Stimulated activated CD4-positive, alpha-beta T cell treated with anti-CD3 and anti-CD28 coated beads, TNF-alpha, amount 100 ng/mL, for 48 hours (primary cell): ENCODE results near the gene AKR1C4.
A peak's percentile ranks its signal among the peaks of the same experiment; 100 is the strongest.
"Not testable (repeated sequence)": the region's sequence is repeated elsewhere in the genome, so short reads cannot be mapped to it uniquely, and the experiment has no call there.

Experiments used
- DNase-seq, 3 donors: peaks; one replicate each; pipeline ENCODE4 v3.0.0-alpha.2; 2020; ENCODE audit warnings: low read depth in 3 of 3

The AKR1C4 gene

GRCh38 chr10:5196702-5197113 is at the start of gene AKR1C4:
Gene AKR1C4 (plus strand): TSS chr10:5196837. CDS start chr10:5196868, 31 bp downstream.
- DNase-seq, result no peak

GRCh38 chr10:5146920-5147254 is 49.8 kb upstream of the AKR1C4 start:
- DNase-seq, result no peak

- no peak for DNase-seq
Measured at GRCh38 chr10:5147255-5147980, 49.2 kb upstream of the AKR1C4 start.

GRCh38 chr10:5147981-5148677 is 48.5 kb upstream of the AKR1C4 start:
- no peak for DNase-seq

GRCh38 chr10:5148678-5149032 is 48.0 kb upstream of the AKR1C4 start:
- DNase-seq, result no peak

GRCh38 chr10:5151076-5151475 is 45.6 kb upstream of the AKR1C4 start:
- DNase-seq, result no peak

- no peak for DNase-seq
Measured at GRCh38 chr10:5155951-5156350, 40.7 kb upstream of the AKR1C4 start.

GRCh38 chr10:5157501-5157900 is 39.1 kb upstream of the AKR1C4 start:
- no peak for DNase-seq

- no peak for DNase-seq
Measured at GRCh38 chr10:5159126-5159525, 37.5 kb upstream of the AKR1C4 start.

- DNase-seq, result no peak
Measured at GRCh38 chr10:5163487-5163886, 33.1 kb upstream of the AKR1C4 start.

- no peak for DNase-seq
Measured at GRCh38 chr10:5165738-5166137, 30.9 kb upstream of the AKR1C4 start.

- peak in 2 of 3 donors; percentile 5 to 27 for DNase-seq
Measured at GRCh38 chr10:5168897-5169420, 27.7 kb upstream of the AKR1C4 start.

GRCh38 chr10:5175581-5175980 is 21.1 kb upstream of the AKR1C4 start:
- not testable (repeated sequence) for DNase-seq

- DNase-seq, result not testable (repeated sequence)
Measured at GRCh38 chr10:5180503-5180902, 16.1 kb upstream of the AKR1C4 start.

- no peak for DNase-seq
Measured at GRCh38 chr10:5183923-5184322, 12.7 kb upstream of the AKR1C4 start.

GRCh38 chr10:5184987-5185775 is 11.5 kb upstream of the AKR1C4 start, which contains the start of gene AKR1C8:
Gene AKR1C8 (minus strand): TSS chr10:5185150. CDS start chr10:5185104, 46 bp downstream.
- no peak for DNase-seq

GRCh38 chr10:5187867-5188266 is 8.8 kb upstream of the AKR1C4 start:
- no peak for DNase-seq

GRCh38 chr10:5188358-5188757 is 8.3 kb upstream of the AKR1C4 start:
- no peak for DNase-seq

- DNase-seq, result no peak
Measured at GRCh38 chr10:5194431-5194830, 2.2 kb upstream of the AKR1C4 start.

GRCh38 chr10:5195727-5196374 is 786 bp upstream of the AKR1C4 start:
- no peak for DNase-seq

- DNase-seq, result no peak
Measured at GRCh38 chr10:5198386-5198785, 1.7 kb downstream of the AKR1C4 start.

- no peak for DNase-seq
Measured at GRCh38 chr10:5199398-5199797, 2.8 kb downstream of the AKR1C4 start.
